Stimulated activated CD4-positive, alpha-beta T cell treated with anti-CD3 and anti-CD28 coated beads, Interleukin-2, amount 100 ng/mL, for 48 hours (primary cell): ENCODE measurements around the gene DDX41.

Experiments
- DNase-seq, 2 donors: peaks; one replicate each; pipeline ENCODE4 v3.0.0-alpha.2; 2020

Gene DDX41

DNA sequence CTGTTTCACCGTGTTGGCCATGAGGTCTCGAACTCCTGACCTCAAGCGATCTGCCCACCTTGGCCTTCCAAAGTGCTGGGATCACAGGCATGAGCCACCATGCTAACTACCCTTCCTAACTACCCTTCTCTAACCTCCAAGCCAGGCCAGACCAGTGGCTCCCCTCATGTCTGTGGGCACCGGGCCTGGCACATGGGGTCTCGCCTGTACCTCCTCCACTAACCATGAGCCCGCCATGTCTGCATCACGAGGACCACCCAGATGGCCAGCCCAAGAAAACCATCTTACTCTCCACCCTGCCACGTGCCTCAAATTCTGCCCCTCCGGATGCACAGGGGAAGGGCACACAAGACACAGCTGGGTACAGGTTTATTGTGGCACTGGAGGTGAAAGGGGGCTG, 33.7 kb downstream of the DDX41 start:
- no peak for DNase-seq

DNA sequence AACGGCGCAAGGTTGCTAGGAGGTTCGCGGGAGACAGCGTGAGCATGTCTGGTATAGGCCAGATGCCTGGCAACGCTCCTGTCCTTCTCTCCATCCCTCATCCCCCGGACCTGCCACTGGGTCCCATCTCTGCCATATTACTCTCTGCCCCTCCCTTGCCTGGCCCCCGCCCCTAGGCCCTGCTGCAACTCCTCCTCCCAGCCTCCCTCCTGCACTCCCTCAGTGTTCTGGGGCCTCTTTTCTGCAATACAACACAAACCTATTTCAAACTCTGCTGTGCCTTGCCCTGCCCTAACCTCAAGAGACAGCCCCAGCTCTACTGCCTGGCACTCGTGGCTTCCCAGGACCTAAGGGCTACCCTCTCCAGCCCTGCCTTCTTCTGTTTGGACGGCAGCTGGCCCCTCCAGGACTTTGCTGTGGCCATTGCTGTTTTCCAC, 34.4 kb downstream of the DDX41 start:
- no peak for DNase-seq

- no peak for DNase-seq
Measured at GRCh38 chr5:177479774-177480173, 37.0 kb downstream of the DDX41 start.

GRCh38 chr5:177478711-177479646, 37.8 kb downstream of the DDX41 start:
- no peak for DNase-seq

- no peak for DNase-seq
Measured at GRCh38 chr5:177477701-177478477, 38.9 kb downstream of the DDX41 start.

DNA sequence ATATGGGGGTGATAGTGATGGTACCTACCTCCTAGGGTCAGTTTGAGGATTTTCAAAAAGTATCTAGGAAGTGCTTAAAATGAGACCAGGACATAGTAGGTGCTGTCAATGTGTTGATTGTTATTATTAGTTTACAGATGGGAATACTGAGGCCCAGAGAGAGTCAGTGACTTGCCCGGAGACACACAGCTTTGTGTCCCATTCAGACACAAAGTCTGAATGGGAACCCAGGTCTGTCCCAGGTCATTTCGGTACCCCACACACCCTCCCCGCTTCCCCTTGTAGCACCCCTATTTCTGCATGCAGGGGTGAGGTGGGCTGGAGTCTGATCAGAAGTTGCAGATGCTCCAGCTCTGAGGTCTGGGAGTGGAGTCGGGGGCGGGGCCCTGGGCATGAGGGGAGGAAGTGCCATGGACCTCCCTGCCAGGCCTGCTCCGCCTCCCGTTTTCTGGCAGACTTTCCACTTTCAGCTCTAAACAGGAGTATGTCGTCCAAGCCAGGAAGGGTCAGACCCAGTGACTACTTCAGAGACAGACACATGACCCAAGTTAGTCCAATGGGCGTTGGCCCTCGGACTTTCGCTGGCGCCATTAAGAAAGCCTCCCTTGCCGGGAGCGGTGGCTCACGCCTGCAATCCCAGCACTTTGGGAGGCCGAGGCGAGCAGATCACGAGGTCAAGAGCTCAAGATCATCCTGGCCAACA, 40.1 kb downstream of the DDX41 start:
- DNase-seq, result no peak

- no peak for DNase-seq
Measured at GRCh38 chr5:177475563-177476427, 41.0 kb downstream of the DDX41 start.

DNA sequence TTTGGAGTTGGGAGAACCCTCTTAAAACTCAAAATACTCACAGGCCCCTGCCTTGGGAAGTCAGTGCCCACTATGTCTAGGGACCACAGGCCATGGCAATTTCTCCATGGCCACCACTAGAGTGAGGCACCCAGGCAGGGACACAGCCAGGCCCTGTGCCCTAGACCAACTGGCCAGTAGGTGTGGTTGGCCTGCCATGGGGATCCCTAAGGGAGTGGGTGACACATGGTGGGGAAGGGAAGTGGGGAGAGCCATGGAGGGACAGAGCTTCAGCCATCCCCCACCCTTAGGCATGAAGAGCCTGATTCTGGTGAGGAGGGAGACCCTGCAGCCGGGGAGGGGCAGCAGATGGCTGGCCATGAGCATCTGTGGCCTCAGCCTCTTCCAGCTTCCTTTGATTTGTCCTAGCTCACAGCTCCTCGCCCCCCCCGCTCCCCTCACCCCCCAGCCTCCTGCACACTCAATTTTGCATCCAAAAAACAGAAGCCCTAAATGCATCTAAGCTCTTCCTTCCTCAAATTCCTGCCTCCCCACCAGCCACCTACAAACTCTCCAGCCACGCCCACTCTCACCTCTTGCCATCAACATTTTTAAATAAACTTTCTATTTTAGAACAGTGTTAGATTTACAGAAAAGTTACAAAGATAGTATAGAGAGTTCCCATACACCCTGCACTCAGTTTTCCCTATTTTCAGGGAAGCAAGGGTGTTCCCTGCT, 41.8 kb downstream of the DDX41 start:
- DNase-seq, result no peak

DNA sequence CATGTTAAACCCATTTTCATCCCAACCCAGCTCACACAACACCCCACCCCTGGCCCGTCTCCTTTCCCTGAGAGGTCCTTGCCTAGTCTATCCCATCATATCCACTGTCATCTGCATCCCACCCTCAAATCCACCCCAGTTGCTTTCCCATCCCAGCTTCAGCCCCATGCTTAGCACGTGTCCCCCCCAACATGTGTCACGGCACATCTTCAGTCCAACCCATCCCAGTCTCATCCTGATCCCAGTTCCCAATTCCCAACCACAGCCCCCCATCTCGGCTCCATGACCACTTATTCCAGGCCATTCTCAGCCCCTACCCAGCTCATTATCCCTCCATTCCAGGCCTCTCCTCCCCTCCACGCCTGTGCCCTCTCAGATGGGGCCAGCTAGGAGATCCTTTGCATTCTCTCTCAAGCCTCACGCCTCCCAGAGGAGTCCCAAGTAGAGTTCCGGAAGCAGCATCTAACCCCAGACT, 42.7 kb downstream of the DDX41 start:
- no peak for DNase-seq

- no peak for DNase-seq
Measured at GRCh38 chr5:177473443-177474001, 43.2 kb downstream of the DDX41 start, which contains the start of gene DBN1. DBN1 (minus strand) TSS chr5:177473634; CDS start chr5:177473521, 113 bp downstream.

DNA sequence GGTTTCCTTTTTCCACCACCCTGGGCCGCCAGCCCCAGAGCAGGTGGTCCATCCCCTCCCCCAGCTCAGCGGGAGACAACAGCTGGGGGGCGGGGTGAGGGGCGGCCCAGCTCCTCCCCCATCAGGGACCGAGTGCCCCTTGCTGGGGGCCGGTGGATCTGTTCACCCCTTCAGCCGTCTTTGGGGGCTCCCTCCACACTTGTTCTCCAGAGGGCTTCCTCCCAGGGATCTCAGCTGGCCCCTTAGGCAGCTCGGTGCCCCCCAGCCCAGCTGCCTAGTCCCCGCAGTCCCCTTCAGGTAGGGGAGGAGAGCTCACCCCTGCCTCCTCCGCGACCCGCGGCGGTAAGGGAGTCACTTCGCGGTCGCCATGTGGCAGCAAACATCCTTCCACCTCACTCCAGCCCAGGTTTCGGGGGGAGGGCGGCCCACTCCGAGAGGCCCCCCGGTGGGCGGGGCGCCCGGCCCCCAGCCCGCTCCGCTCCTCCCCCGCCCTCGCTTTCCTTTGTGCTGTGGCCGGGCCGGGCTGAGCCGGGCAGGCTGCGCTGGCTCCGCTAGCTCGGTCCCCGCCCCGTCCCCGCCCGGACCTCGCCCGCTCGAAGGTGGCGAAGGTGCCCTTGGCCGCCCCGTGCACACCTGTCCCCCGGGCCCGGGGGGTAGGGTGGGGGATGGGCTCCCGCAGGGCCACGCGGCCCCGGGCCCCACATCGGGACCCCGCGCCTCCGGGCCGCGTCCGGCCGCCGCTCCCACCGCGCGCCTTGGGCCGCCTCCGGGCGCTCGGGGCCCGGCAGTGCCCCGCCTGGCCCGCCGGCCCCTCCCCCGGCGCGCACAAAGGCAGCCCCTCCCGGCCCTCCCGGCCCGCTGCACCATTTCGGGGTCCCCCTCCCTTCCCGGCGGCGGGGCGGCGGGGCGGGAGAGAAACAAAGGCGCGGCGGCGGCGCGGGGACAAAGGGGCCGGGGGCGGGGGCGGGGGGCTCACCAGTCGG, 44.0 kb downstream of the DDX41 start:
- peak in 1 of 2 donors; percentile 42 for DNase-seq

DNA sequence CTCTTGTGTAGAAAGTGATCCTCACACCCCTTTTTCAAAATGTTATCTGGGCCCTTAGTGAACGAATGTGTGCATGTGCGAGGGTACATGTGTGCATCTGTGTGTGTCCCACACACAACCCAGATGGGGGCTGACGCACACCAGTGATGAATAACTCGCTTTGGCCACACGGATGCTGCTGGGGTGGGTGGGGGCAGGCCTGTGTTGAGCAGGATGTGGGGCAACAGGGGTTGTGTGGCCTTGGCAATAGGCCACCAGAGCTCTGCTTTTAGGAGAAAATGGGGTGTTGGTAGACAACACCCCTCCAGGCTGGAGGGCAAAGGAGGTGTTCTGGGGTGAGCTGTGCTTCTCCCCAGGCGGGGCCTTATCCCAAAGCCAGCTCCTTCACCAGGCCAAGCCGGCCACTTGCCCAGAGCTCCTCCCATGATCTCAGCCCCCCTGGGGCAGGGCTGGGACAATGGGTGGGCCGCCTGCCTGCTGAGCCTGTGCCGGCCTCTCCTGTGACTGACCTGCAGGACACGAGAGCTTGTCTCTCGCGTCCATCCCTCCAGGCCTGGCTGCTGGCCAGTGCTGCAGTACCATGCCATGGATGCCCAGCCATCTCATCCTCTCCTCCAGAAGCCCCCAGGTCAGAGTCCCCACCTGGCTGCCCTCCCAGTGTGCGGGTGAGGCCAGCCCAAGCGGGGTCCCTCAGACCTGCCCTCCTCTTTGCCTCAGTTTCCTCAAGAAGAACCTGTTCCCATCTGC, 45.0 kb downstream of the DDX41 start:
- no peak for DNase-seq

- no peak for DNase-seq
Measured at GRCh38 chr5:177470759-177471536, 45.8 kb downstream of the DDX41 start.

- no peak for DNase-seq
Measured at GRCh38 chr5:177469750-177470525, 46.8 kb downstream of the DDX41 start.

GRCh38 chr5:177468685-177469628, 47.8 kb downstream of the DDX41 start:
- DNase-seq, result no peak

GRCh38 chr5:177468329-177468684, 48.5 kb downstream of the DDX41 start:
- DNase-seq, result no peak
